Cardiac fibroblast (primary cell): ENCODE data around the gene RPL37A.

Experiments used
- DNase-seq, 2 donors: peaks; one replicate each; pipeline versions ENCODE4 v3.0.0 to v3.0.0-alpha.2; 2010; ENCODE audit warnings: low read depth in 2 of 2
- H3K4me3 ChIP-seq, 2 donors: replicated peaks in 1 of 2; 1 replicate in 1 of 2; 2 replicates in 1 of 2; pipeline ENCODE4 v1.5.1; 2011; ENCODE audit warnings: low read depth in 2 of 2, low read length in 2 of 2, mild to moderate bottlenecking in 2 of 2, moderate library complexity in 1 of 2
- CTCF ChIP-seq: IDR thresholded peaks from one replicate; pipeline ENCODE4 v1.5.1; 2011; ENCODE audit warnings: low read depth, mild to moderate bottlenecking, low read length, inconsistent platforms

The RPL37A gene

GRCh38 chr2:216477283-216478035 lies 21.2 kb upstream of the RPL37A start:
- TF ChIP-seq CTCF = no peak
- no peak for DNase-seq
- H3K4me3 ChIP-seq = no peak overlapping the region

GRCh38 chr2:216478151-216478550 lies 20.5 kb upstream of the RPL37A start:
- DNase-seq = peak; percentile 84 to 91
- no peak for TF ChIP-seq CTCF
- H3K4me3 ChIP-seq = no peak overlapping the region

GRCh38 chr2:216478791-216479190 lies 19.9 kb upstream of the RPL37A start:
- TF ChIP-seq CTCF = no peak

GRCh38 chr2:216480221-216480620 lies 18.4 kb upstream of the RPL37A start:
- no peak for TF ChIP-seq CTCF
- DNase-seq = no peak
- no peak overlapping the region for H3K4me3 ChIP-seq

More at GRCh38 chr2:216478791-216479190, 19.9 kb upstream of the RPL37A start:
- H3K4me3 ChIP-seq = no peak overlapping the region
- no peak for DNase-seq

GRCh38 chr2:216482640-216483039 lies 16.0 kb upstream of the RPL37A start:
- no peak for DNase-seq
- TF ChIP-seq CTCF = no peak
- H3K4me3 ChIP-seq = no peak overlapping the region

- DNase-seq = no peak
- no peak for TF ChIP-seq CTCF
Observed at GRCh38 chr2:216485237-216485636, 13.4 kb upstream of the RPL37A start.

GRCh38 chr2:216485745-216486144 lies 12.9 kb upstream of the RPL37A start:
- H3K4me3 ChIP-seq = no peak overlapping the region
- TF ChIP-seq CTCF = no peak
- no peak for DNase-seq

More at GRCh38 chr2:216485237-216485636, 13.4 kb upstream of the RPL37A start:
- H3K4me3 ChIP-seq = no peak overlapping the region
